Embryonic facial prominence (tissue), 1 donor: Measurements from ENCODE around the gene ADCY10.
"Not testable (repeated sequence)": the region's sequence is repeated elsewhere in the genome, so short reads cannot be mapped to it uniquely, and the experiment has no call there.

Source experiments
- DNase-seq: peaks from one replicate; pipeline ENCODE4 v3.0.0-alpha.2; 2016; ENCODE audit errors: extremely low spot score

Gene ADCY10

GRCh38 chr1:167882376-167882775 is 31.6 kb downstream of the ADCY10 start:
- no peak for DNase-seq

DNA sequence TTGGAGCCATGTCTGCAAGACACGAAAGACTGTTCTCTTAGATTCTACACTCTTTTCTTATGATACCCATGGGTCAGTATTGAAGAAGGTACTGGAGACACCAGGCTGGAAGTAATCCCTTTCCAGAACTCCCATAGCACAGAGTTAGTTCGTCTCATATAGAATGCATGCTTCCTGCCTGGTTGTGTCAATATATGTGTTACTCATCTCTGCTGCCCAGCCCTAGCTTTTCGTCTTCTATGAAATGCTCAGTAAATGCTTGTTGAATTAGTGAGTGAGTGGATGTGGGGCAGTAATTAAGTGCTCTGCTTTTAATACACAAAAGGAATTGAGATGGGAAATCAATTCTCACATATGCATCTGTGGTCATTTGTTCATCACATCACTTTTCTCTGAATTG is 32.1 kb downstream of the ADCY10 start:
- no peak for DNase-seq

DNA sequence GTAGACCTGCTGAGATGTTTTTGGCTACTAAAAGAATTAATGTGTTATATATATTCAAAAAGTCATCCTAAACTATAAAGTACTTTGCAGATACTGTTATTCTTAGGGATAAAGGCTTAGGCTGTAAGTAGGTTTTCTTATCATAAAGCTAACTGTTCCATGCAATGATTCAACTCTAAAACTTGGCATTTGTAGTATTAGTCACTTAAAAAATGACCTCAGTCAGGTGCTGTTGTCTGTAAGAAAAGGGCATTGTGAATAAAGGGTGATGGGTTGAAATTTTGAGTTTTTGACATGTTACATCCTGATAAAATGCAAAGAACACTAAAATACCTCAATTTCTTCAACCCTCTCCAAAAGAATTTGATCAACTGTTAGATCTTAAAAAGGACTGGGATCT is 32.9 kb downstream of the ADCY10 start:
- DNase-seq = no peak

DNA sequence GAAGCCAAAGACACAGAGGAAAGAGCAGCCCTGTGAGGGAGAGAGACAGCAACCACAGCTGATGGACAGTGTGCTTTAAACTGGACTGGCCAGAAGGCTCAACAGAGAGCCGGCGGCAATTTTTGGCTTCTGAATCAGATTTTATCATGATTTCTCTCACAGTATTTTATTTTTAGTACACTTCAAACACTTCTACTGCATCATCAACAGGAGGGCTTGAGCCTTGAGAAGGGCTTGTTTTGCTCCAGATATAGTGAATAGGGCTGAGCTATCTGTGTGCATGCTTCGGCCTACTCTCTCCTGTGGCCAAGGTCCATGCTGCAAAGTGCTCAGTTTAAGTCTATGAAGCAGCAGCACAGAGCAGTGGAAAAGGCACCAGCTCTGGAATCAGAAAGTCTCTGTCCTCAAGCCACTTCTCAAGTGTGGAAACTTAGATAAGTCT is 33.3 kb downstream of the ADCY10 start:
- no peak for DNase-seq

DNA sequence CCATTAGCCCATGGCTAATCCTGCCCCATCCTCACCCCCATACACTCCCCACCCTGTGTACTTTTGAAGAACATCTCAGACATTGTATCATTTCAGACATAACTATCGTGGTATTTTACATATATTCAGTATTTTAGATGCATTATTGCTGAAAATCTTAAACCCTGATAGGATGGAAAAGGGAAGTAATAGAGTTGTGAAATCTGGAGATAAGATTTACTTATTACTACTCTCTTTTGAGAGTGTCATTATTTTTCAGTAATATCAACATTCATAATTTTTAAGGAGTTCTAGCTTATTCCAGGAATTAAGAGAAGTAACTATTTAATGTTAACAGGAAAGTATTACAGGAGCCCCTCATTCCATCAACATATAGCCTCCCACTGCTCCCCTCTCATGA is 34.4 kb downstream of the ADCY10 start:
- DNase-seq = no peak

GRCh38 chr1:167878372-167879160 is 35.4 kb downstream of the ADCY10 start:
- DNase-seq = no peak

GRCh38 chr1:167876597-167877175 is 37.2 kb downstream of the ADCY10 start:
- DNase-seq = no peak

DNA sequence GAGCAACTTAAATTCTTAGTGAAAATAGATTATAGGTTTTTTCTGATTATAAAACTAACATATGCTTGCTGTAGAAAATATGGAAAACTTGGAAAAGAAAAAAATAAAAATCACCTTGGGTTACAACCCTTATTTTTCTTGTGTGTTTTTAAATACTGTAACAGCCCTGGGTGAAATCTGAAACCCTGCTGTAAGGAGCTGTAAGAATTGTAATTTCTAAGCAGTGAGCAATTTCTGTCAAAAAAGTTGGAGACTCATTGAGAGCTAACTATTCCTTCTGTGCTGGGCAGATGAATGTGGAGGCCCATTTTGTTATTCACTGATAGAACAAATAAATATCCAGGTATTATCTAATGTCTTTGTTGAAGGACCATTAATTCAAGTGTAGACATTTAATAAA is 42.6 kb downstream of the ADCY10 start:
- DNase-seq = no peak

GRCh38 chr1:167869157-167870001 is 44.6 kb downstream of the ADCY10 start:
- DNase-seq = not testable (repeated sequence)

GRCh38 chr1:167866739-167867414 is 47.1 kb downstream of the ADCY10 start:
- DNase-seq = not testable (repeated sequence)

DNA sequence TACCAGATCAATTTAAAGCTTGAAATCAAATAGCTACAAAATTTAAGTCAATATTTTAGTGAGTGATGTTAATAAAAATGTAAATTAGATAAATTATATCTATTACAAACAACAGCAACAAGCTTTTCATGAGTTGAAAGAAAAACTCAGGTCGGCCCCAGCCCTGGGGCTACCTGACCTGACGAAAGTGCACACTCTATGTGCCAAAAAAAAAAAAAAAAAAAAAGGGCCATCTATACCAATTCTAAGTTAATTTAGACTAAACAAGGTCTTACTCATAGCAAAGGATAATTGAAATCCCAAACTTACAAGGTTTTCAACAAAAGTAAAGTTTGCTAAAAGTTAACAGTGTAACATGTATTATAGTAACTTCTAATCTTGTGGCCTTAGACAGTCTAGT is 47.6 kb downstream of the ADCY10 start:
- not testable (repeated sequence) for DNase-seq

GRCh38 chr1:167865804-167866308 is 48.1 kb downstream of the ADCY10 start:
- not testable (repeated sequence) for DNase-seq

- DNase-seq = not testable (repeated sequence)
These were observed 48.7 kb downstream of the ADCY10 start for GRCh38 chr1:167865193-167865592.

DNA sequence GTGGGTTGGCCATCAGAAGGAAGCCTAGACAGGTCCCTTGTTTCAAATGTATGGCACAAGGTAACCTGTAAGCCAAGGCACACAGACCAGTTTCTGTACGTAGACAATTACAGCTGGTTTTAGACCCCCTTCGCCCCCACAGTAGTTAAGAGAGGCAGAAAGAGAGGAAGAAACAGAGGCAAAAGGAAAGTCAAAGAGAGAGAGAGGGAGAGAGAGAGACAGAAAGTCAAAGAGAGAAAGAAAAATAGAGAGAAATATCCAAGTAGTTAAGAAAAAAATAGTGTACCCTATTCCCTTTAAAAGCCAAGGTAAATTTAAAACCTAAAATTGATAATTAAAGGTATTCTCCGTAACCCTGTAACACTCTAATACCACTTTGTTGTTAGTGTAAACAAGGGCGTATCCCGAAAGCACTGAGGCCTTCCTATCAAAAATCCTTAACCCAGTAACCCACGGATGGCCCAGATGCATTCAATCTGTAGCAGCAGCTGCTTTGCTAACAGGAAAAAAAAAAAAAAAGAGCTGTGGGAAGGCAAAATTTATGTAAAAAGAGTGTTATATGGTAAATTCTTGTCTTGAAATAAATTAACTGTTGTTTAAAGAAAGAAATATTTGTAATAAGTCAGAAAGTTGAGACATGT is 49.4 kb downstream of the ADCY10 start:
- DNase-seq = no peak

DNA sequence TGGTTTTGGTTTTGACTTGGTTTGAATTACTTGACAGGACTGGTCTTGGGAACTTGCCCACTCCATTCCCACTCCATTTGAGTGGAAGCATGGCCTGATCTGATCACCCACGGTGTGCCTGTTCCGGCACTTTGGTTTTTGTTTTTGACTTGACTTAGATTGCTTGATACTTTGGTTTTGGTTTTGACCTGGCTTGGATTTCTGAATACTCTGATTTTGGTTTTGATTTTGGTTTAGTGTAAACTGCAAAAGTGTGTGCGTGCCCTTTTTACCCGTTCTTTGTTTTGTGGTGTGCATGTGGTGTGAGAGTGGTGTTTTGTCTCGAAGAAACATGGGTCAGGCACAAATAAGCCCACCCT is 50.0 kb downstream of the ADCY10 start:
- DNase-seq = no peak

DNA sequence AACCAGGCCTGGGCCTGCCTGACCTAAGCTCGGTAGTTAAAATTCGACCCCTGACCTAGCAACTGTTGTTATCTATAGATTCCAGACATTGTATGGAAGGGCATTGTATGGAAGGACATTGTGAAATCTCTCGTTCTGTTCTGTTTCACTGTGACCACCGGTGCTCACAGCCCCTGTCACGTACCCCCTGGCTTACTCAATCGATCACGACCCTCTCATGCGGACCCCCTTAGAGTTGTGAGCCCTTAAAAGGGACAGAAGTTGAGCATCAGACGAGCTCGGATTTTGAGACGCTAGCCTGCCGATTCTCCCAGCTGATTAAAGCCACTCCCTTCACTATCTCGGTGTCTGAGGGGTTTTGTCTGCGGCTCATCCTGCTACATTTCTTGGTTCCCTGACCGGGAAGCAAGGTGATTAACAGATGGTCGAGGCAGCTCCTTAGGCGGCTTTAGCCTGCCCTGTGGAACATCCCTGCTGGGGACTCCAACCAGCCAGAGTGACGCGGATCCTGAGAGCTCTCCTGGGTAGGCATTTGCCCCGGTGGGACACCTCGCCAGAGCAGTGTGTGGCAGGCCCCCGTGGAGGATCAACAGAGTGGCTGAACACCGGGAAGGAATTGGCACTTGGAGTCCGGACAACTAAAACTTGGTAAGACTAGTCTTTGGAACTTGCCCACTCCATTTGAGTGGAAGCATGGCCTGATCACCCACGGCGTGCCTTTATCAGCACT is 50.6 kb downstream of the ADCY10 start:
- not testable (repeated sequence) for DNase-seq

DNA sequence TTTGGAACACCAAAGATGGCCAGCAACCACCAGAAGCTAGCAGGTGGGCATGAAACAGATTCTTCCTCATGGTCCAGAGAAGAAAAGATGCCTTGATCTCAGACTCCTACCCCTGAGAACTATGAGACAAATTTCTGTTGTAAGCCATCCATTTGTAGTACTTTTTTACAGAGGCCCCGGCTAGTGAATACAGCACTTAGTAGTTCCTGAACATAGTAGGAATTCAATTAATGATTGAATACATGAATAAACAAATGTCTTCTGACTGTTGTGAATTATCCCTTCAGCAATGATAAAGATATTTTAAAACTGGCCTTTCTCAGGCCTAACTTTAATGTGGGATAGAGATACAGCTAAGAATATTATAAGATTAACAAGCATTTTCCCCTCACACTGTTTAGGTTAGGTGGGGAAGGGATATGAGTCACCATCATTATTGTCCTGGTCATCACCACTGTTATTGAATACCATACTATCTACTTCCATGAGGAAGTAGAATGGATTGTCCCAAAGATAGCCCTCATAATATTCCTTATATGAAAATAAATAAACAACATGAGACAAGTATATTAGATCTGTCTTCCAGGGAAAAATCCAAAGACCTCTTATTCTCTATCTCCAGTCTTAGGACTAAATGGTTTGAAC is 51.4 kb downstream of the ADCY10 start:
- DNase-seq = no peak

GRCh38 chr1:167861664-167862381 is 52.1 kb downstream of the ADCY10 start:
- no peak for DNase-seq

GRCh38 chr1:167860231-167860923 is 53.6 kb downstream of the ADCY10 start:
- no peak for DNase-seq
